NCI-H1694 treated with DMSO at 0.1 percent for 48 hours (cell line): Measurements from ENCODE around the gene AMIGO2.
"Not testable (repeated sequence)": the region's sequence is repeated elsewhere in the genome, so short reads cannot be mapped to it uniquely, and the experiment has no call there.

Experiments
- DNase-seq: peaks from one replicate; lab custom pipeline; 2025; lab: John Stamatoyannopoulos, UW

AMIGO2 gene

GRCh38 chr12:47079468-47079980 is at the start of gene AMIGO2, which contains the start of gene PCED1B:
Gene AMIGO2, minus strand, starts transcription at chr12:47079959. Its CDS starts 957 bp downstream, at chr12:47079002.
Gene PCED1B, plus strand, starts transcription at chr12:47079621. Its CDS starts 155,443 bp downstream, at chr12:47235064.
- DNase-seq = no peak

GRCh38 chr12:47126246-47126645 is 46.5 kb upstream of the AMIGO2 start:
- no peak for DNase-seq

GRCh38 chr12:47124451-47124850 is 44.7 kb upstream of the AMIGO2 start:
- no peak for DNase-seq

- DNase-seq = no peak
Measured at GRCh38 chr12:47123730-47124129, 44.0 kb upstream of the AMIGO2 start.

- DNase-seq = no peak
Measured at GRCh38 chr12:47122602-47123001, 42.8 kb upstream of the AMIGO2 start.

- no peak for DNase-seq
Measured at GRCh38 chr12:47121146-47121545, 41.4 kb upstream of the AMIGO2 start.

- DNase-seq = no peak
Measured at GRCh38 chr12:47120736-47121135, 41.0 kb upstream of the AMIGO2 start.

- not testable (repeated sequence) for DNase-seq
Measured at GRCh38 chr12:47117305-47117704, 37.5 kb upstream of the AMIGO2 start.

GRCh38 chr12:47114481-47114892 is 34.7 kb upstream of the AMIGO2 start:
- no peak for DNase-seq

GRCh38 chr12:47112679-47113078 is 32.9 kb upstream of the AMIGO2 start:
- DNase-seq = no peak

- DNase-seq = no peak
Measured at GRCh38 chr12:47111854-47112253, 32.1 kb upstream of the AMIGO2 start.

- DNase-seq = no peak
Measured at GRCh38 chr12:47111392-47111778, 31.6 kb upstream of the AMIGO2 start.

- DNase-seq = no peak
Measured at GRCh38 chr12:47110718-47111391, 31.1 kb upstream of the AMIGO2 start.

- DNase-seq = no peak
Measured at GRCh38 chr12:47110011-47110541, 30.3 kb upstream of the AMIGO2 start.

GRCh38 chr12:47107926-47108325 is 28.2 kb upstream of the AMIGO2 start:
- no peak for DNase-seq

GRCh38 chr12:47107446-47107845 is 27.7 kb upstream of the AMIGO2 start:
- no peak for DNase-seq

GRCh38 chr12:47105914-47106674 is 26.3 kb upstream of the AMIGO2 start:
- DNase-seq = no peak

- no peak for DNase-seq
Measured at GRCh38 chr12:47102845-47103651, 23.3 kb upstream of the AMIGO2 start.

- DNase-seq = no peak
Measured at GRCh38 chr12:47102406-47102805, 22.6 kb upstream of the AMIGO2 start.

GRCh38 chr12:47100160-47100559 is 20.4 kb upstream of the AMIGO2 start:
- DNase-seq = no peak

- no peak for DNase-seq
Measured at GRCh38 chr12:47099610-47100009, 19.9 kb upstream of the AMIGO2 start.

- no peak for DNase-seq
Measured at GRCh38 chr12:47098099-47098498, 18.3 kb upstream of the AMIGO2 start.
